Activated effector memory CD4-positive, alpha-beta T cell treated with Interleukin-2 at 50 U/mL for 16 hours (primary cell): ENCODE results near the gene LIN28B.

Experiments used
- DNase-seq: peaks from one replicate; pipeline ENCODE4 v3.0.0-alpha.2; 2020

The LIN28B gene

DNA sequence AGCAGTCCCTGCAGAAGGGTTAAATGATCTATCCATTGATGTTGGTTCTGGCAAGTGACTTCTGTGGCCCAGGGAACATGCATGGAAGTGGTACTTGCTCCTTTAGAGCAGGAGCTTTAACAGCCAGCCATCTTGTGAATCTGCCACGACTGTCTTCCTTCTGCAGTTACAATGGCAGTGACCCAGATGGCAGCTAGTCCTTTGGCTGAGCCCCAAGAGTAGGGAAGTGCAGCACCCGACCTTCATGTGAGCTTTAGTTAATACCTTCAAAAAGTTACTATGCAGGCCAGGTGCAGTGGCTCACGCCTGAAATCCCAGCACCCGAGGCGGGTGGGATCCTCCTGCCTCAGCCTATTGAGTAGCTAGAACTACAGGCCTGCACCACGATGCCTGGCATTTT, 156.5 kb downstream of the LIN28B start:
- DNase-seq, result no peak

DNA sequence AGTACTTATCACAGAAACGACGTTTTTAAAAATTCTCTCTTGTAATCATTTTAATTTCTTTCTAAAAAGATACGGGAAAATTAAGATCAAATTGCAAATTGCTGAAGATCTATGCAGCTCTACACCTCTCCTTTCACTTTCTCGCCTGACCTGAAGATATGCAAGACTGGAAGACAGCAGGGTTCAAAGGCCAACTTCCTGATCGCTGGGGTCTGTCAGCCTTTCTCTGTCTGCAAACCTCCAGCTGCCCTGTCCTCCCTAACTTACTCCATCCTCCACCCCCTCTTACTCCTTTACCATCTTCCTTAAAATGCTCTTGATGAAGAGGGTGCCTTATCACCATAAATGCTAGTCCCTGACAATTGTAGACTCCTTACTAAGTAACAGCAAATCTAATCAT, 159.2 kb downstream of the LIN28B start:
- DNase-seq, result no peak

DNA sequence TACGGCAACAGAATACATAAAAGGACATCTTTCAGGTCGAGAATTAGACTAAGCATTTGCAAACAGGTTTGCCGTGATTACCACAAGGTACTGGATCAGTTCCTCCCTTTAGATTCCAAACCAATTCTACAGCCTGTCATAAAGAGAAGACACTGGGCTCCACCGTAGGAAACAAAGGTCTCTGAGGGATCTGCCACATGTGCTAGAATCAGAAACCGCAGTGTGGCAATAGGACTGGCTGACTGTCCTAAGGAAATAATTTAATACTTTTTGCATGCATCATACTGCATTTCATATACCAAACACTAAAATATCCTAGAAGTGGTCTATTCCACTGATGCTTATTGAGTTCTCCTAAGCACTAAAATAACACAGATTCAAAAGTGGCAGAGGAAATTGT, 163.7 kb downstream of the LIN28B start:
- no peak for DNase-seq

DNA sequence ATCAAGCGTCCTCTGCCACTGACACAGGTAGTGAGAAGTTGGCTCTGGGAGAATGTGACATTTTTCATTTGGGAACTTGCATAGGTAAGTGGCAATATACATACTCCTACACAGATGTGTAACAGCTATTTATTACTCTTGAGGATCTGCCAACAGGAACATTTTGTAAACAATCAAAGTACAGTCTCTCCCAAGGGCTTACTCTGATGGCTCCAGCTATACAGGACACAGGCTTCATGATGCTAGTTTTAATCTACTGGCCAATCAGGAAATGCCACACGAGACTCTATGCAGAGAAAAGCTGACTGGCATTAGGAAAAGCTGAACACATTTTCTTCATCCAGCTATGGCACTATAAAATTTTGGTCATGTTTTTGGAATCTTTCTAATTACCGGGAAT, 165.1 kb downstream of the LIN28B start:
- DNase-seq, result no peak

DNA sequence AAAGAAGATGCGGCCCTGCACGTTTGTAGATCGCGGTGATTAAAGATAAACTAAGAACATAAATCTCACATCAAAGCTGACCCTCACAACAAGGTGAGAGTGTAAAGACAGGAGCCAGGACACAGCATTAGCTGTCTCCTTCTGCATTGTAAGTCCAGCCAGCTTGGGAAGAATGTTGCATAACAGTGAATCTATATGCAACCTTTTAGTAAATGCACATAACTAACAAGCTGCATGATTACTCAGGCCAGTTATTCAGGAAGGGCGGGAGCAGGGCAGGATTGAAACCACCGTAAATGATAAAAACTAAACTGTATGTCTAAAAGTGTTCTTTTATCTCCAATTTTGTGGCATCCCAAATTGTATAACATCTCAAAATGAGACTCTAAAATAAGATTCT, 165.8 kb downstream of the LIN28B start:
- DNase-seq, result no peak
